ENCODE data around the gene PARD3.
"Not testable (repeated sequence)": the region's sequence is repeated elsewhere in the genome, so short reads cannot be mapped to it uniquely, and the experiment has no call there.

PARD3 gene

GRCh38 chr10:34715511-34716187 is 99.4 kb downstream of the PARD3 start:
- DNase-seq (ENCODE audit: low read depth in 2 of 2): no peak

GRCh38 chr10:34713875-34714274 is 101.2 kb downstream of the PARD3 start:
- DNase-seq (ENCODE audit: low read depth in 2 of 2): no peak

GRCh38 chr10:34711500-34711899 is 103.6 kb downstream of the PARD3 start:
- no peak for DNase-seq (ENCODE audit: low read depth in 2 of 2)

GRCh38 chr10:34710391-34710751 is 104.7 kb downstream of the PARD3 start:
- no peak for DNase-seq (ENCODE audit: low read depth in 2 of 2)

GRCh38 chr10:34709637-34710390 is 105.3 kb downstream of the PARD3 start:
- no peak for DNase-seq (ENCODE audit: low read depth in 2 of 2)

- no peak for DNase-seq (ENCODE audit: low read depth in 2 of 2)
Measured at GRCh38 chr10:34707656-34708055, 107.4 kb downstream of the PARD3 start.

- DNase-seq (ENCODE audit: low read depth in 2 of 2): not testable (repeated sequence)
Measured at GRCh38 chr10:34706992-34707391, 108.1 kb downstream of the PARD3 start.

GRCh38 chr10:34706147-34706546 is 108.9 kb downstream of the PARD3 start:
- no peak for DNase-seq (ENCODE audit: low read depth in 2 of 2)

- DNase-seq (ENCODE audit: low read depth in 2 of 2): no peak
Measured at GRCh38 chr10:34705563-34705962, 109.5 kb downstream of the PARD3 start.

- DNase-seq (ENCODE audit: low read depth in 2 of 2): no peak
Measured at GRCh38 chr10:34704526-34705184, 110.4 kb downstream of the PARD3 start.

- no peak for DNase-seq (ENCODE audit: low read depth in 2 of 2)
Measured at GRCh38 chr10:34702982-34703381, 112.1 kb downstream of the PARD3 start.

GRCh38 chr10:34702093-34702937 is 112.8 kb downstream of the PARD3 start:
- DNase-seq (ENCODE audit: low read depth in 2 of 2): no peak

GRCh38 chr10:34701194-34701593 is 113.9 kb downstream of the PARD3 start:
- no peak for DNase-seq (ENCODE audit: low read depth in 2 of 2)

- DNase-seq (ENCODE audit: low read depth in 2 of 2): not testable (repeated sequence)
Measured at GRCh38 chr10:34700752-34701151, 114.3 kb downstream of the PARD3 start.

GRCh38 chr10:34699904-34700517 is 115.1 kb downstream of the PARD3 start:
- no peak for DNase-seq (ENCODE audit: low read depth in 2 of 2)

GRCh38 chr10:34698979-34699378 is 116.1 kb downstream of the PARD3 start:
- no peak for DNase-seq (ENCODE audit: low read depth in 2 of 2)

- no peak for DNase-seq (ENCODE audit: low read depth in 2 of 2)
Measured at GRCh38 chr10:34698248-34698831, 116.8 kb downstream of the PARD3 start.

- no peak for DNase-seq (ENCODE audit: low read depth in 2 of 2)
Measured at GRCh38 chr10:34697351-34698247, 117.5 kb downstream of the PARD3 start.

GRCh38 chr10:34696423-34696822 is 118.7 kb downstream of the PARD3 start:
- DNase-seq (ENCODE audit: low read depth in 2 of 2): no peak

All from stimulated activated CD8-positive, alpha-beta memory T cell treated with anti-CD3 and anti-CD28 coated beads, Interleukin-2, amount 100 ng/mL, for 48 hours (primary cell).